ENCODE results near the gene PCDHGA7. TPM values are rescaled to one million over a fixed set of nuclear protein-coding genes. Genes with fewer than 3 reads are reported as not detected.
A peak's percentile ranks its signal among the peaks of the same experiment; 100 is the strongest.
"Not testable (repeated sequence)": the region's sequence is repeated elsewhere in the genome, so short reads cannot be mapped to it uniquely, and the experiment has no call there.

Gene PCDHGA7
- polyA plus RNA-seq, 1 experiment, result 3.6 TPM

DNA sequence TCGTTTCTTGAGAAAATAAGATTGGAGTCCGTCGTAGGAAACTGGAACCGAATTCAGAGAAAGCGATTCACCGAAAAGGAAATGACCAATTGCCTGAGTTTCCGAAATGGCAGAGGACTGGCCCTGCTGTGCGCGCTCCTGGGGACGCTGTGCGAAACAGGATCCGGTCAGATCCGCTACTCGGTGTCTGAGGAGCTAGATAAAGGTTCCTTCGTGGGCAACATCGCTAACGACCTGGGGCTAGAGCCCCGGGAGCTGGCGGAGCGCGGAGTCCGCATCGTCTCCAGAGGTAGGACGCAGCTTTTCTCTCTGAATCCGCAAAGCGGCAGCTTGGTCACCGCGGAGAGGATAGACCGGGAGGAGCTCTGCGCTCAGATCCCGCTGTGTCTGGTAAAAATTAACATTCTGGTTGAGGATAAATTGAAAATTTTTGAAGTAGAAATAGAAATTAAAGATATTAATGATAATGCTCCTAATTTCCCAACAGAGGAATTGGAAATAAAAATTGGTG lies 38.5 kb upstream of the PCDHGA7 start:
- no peaks in the 10 kb centered on the region for H3K36me3 ChIP-seq (ENCODE audit: control insufficient read depth, insufficient read depth, low read length)
- H3K4me3 ChIP-seq (ENCODE audit: low read depth, low read length), result peak overlapping the region; percentile 18
- ChIA-PET POLR2A (no interaction called here), CTCF (interaction anchor here (0.6 to 3.4 kb wide), 13 partner anchors 9 to 223 kb away, joined by 3 to 17 read pairs (median 8); partner anchors contain the start of genes PCDHGA1, PCDHGA12, PCDHGA4 and PCDHGB3)
- no peak for DNase-seq (ENCODE audit: low read depth)
- no peaks in the 10 kb centered on the region for H3K27me3 ChIP-seq (ENCODE audit: control insufficient read depth, insufficient read depth, low read length)
- TF ChIP-seq, protein P1, sequence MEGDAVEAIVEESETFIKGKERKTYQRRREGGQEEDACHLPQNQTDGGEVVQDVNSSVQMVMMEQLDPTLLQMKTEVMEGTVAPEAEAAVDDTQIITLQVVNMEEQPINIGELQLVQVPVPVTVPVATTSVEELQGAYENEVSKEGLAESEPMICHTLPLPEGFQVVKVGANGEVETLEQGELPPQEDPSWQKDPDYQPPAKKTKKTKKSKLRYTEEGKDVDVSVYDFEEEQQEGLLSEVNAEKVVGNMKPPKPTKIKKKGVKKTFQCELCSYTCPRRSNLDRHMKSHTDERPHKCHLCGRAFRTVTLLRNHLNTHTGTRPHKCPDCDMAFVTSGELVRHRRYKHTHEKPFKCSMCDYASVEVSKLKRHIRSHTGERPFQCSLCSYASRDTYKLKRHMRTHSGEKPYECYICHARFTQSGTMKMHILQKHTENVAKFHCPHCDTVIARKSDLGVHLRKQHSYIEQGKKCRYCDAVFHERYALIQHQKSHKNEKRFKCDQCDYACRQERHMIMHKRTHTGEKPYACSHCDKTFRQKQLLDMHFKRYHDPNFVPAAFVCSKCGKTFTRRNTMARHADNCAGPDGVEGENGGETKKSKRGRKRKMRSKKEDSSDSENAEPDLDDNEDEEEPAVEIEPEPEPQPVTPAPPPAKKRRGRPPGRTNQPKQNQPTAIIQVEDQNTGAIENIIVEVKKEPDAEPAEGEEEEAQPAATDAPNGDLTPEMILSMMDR (IDR thresholded peaks at IDR 0.05; ENCODE audit: insufficient read depth, low read depth, low read length), result no peak

DNA sequence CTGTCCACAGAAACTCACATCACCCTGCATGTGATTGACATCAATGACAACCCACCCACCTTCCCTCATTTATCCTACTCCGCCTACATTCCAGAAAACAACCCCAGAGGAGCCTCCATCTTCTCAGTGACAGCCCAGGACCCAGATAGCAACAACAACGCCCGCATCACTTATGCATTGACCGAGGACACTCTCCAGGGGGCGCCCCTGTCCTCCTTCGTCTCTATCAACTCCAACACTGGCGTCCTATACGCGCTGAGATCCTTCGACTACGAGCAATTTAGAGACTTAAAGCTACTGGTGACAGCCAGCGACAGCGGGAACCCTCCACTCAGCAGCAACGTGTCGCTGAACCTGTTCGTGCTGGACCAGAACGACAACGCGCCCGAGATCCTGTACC lies 37.2 kb upstream of the PCDHGA7 start:
- DNase-seq (ENCODE audit: low read depth), result no peak
- Histone ChIP-seq H3K4me3 (ENCODE audit: low read depth, low read length) (no peak overlapping the region), H3K36me3 (ENCODE audit: control insufficient read depth, insufficient read depth, low read length) (no peaks in the 10 kb centered on the region), H3K27me3 (ENCODE audit: control insufficient read depth, insufficient read depth, low read length) (no peaks in the 10 kb centered on the region)
- ChIA-PET POLR2A (no interaction called here), CTCF (no interaction called here)
- TF ChIP-seq, protein P1 (IDR thresholded peaks at IDR 0.05; ENCODE audit: insufficient read depth, low read depth, low read length), result no peak

DNA sequence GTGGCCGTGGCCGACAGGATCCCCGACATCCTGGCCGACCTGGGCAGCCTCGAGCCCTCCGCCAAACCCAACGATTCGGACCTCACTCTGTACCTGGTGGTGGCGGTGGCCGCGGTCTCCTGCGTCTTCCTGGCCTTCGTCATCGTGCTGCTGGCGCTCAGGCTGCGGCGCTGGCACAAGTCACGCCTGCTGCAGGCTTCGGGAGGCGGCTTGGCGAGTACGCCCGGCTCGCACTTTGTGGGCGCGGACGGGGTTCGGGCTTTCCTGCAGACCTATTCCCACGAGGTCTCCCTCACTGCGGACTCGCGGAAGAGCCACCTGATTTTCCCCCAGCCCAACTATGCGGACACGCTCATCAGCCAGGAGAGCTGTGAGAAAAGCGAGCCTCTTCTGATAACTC lies 36.5 kb upstream of the PCDHGA7 start:
- CTCF ChIA-PET, result interaction anchor here (1.2 kb wide), 1 partner anchor 9 kb away, joined by 4 read pairs; the partner anchor contains the start of gene PCDHGA4
- POLR2A ChIA-PET; H3K27me3 ChIP-seq (ENCODE audit: control insufficient read depth, insufficient read depth, low read length); H3K4me3 ChIP-seq (ENCODE audit: low read depth, low read length); DNase-seq (ENCODE audit: low read depth); H3K36me3 ChIP-seq (ENCODE audit: control insufficient read depth, insufficient read depth, low read length): not testable (repeated sequence)

DNA sequence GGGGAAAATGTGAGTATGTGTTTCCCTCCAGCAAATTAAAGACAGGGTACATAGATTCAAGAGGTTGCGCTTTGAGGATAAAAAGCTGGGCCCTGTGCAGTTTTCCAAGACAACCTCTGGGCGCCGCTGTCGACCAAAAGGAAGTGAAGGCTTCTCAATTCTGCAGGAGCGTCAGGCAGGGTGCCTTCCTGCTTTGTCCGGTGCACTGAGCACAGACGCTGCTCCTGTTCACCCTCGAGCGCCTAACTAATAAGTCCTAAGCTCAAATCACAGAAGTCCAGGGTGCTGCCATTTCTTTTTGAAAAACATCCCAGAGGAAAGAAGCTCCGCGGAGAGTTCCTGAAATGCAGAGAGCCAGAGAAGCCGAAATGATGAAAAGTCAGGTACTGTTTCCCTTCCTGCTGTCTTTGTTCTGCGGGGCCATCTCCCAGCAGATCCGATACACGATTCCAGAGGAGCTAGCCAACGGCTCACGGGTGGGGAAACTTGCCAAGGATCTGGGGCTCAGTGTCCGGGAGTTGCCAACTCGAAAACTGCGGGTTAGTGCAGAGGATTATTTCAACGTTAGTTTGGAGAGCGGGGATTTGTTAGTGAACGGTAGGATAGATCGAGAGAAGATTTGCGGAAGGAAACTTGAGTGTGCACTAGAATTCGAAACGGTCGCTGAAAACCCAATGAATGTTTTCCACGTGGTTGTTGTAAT lies 32.5 kb upstream of the PCDHGA7 start, which contains the start of gene PCDHGB1:
TSS of gene PCDHGB1 (plus strand) at position 183 of the 703 bp plus-strand sequence. CDS start at position 345, 162 bp downstream.
- DNase-seq (ENCODE audit: low read depth), result no peak
- POLR2A ChIA-PET, result no interaction called here
- CTCF ChIA-PET, result interaction anchor here (0.6 to 3.1 kb wide), 21 partner anchors 8 to 217 kb away, joined by 3 to 20 read pairs (median 4); partner anchors contain the start of genes PCDHGA1, PCDHGA10, PCDHGA2 and PCDHGA5
- no peaks in the 10 kb centered on the region for H3K36me3 ChIP-seq (ENCODE audit: control insufficient read depth, insufficient read depth, low read length)
- no peaks in the 10 kb centered on the region for H3K27me3 ChIP-seq (ENCODE audit: control insufficient read depth, insufficient read depth, low read length)
- TF ChIP-seq, protein P1 (IDR thresholded peaks at IDR 0.05; ENCODE audit: insufficient read depth, low read depth, low read length), result peak; percentile 76
- H3K4me3 ChIP-seq (ENCODE audit: low read depth, low read length), result peak within 1 kb of the TSS; percentile 32

DNA sequence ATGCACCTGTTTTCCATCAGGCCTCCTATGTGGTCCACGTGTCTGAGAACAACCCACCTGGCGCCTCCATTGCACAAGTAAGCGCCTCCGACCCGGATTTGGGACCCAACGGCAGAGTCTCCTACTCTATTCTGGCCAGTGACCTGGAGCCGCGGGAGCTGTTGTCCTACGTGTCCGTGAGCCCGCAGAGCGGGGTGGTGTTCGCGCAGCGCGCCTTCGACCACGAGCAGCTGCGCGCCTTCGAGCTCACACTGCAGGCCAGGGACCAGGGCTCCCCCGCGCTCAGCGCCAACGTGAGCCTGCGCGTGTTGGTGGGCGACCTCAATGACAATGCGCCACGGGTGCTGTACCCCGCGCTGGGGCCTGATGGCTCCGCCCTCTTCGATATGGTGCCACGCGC lies 31.0 kb upstream of the PCDHGA7 start:
- CTCF ChIA-PET, result interaction anchor here (1.2 to 3.1 kb wide), 3 partner anchors 18 to 213 kb away, joined by 3 to 20 read pairs (median 4); partner anchors contain the start of gene PCDHGB3

More for the DNA sequence above, 31.0 kb upstream of the PCDHGA7 start:
- Histone ChIP-seq H3K4me3 (ENCODE audit: low read depth, low read length) (no peak overlapping the region), H3K36me3 (ENCODE audit: control insufficient read depth, insufficient read depth, low read length) (no peaks in the 10 kb centered on the region), H3K27me3 (ENCODE audit: control insufficient read depth, insufficient read depth, low read length) (no peaks in the 10 kb centered on the region)
- POLR2A ChIA-PET, result no interaction called here
- no peak for DNase-seq (ENCODE audit: low read depth)
- TF ChIP-seq, protein P1 (IDR thresholded peaks at IDR 0.05; ENCODE audit: insufficient read depth, low read depth, low read length), result no peak
